ENCODE data around the gene PIAS2. TPM values are rescaled to one million over a fixed set of nuclear protein-coding genes. Genes with fewer than 3 reads are reported as not detected.

Gene PIAS2
- total and polyA plus RNA-seq, 9 of the 15 experiments (the other 6 are each of a cell fraction or from before 2014, with no cell fraction given), result 2.9 to 23.9 (median 12.0) TPM

DNA sequence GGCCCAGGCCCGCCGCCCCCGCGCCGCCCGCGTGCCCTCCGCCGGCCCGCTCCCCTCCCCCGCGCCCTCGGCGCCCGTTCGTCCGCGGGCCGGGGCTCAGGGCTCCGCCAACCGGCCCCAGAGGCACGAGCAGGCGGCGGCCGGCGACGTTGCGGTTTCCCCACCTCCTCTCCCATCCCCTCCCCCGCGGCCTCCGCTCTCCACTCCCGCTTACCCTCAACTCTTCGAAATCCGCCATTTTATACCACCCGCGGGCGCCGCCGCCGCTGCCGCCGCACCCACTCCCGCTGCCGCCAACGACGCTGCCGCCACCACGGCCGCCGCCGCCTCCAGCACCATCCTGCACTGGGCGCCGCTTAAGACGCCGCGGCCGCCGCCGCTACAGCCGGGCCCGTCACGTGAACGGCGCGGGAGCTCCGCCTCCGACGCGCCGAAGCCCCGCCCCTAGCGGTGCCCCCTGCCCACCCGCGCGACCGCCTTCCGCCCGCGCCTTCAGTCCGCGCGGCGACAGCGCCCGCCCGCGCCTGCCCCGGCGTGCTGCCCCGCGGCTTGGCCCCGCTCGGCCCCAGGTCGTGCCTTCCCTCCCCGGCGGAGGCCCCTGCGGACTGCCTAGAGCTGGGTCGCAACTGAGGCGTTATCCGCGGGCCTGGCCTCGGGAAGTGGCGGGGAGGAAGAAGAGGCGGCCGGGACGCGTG, at the start of gene PIAS2, which contains the start of gene KATNAL2 (continued):
- TF ChIP-seq E2F4 (CRISPR knock-in tag; IDR thresholded peaks at IDR 0.05; ENCODE audit: low read depth) (no peak), SOX6 (IDR thresholded peaks at IDR 0.05) (no peak), ZSCAN29 (IDR thresholded peaks at IDR 0.05) (no peak), CEBPG (CRISPR knock-in tag; IDR thresholded peaks at IDR 0.05) (no peak), CEBPG (tag; conservative IDR thresholded peaks at IDR 0.05 in 1 of 2, IDR thresholded peaks at IDR 0.05 in 1 of 2) (no peak), HEY1 (CRISPR knock-in tag; IDR thresholded peaks at IDR 0.05; ENCODE audit: borderline replicate concordance) (no peak), ATF3 (IDR thresholded peaks at IDR 0.05) (no peak), ATF3 (CRISPR knock-in tag; conservative IDR thresholded peaks at IDR 0.05) (no peak), NRF1 (conservative IDR thresholded peaks at IDR 0.05 in 1 of 2, IDR thresholded peaks at IDR 0.05 in 1 of 2) (no peak; a peak in 1 of 4 replicates), CXXC5 (CRISPR knock-in tag; IDR thresholded peaks at IDR 0.05) (peak; percentile 80), SMC3 (conservative IDR thresholded peaks at IDR 0.05; ENCODE audit: insufficient read depth, low read depth, low read length) (no peak), JUND (IDR thresholded peaks at IDR 0.05; ENCODE audit: borderline replicate concordance, low read depth, low read length) (no peak), JUND (tag; IDR thresholded peaks at IDR 0.05; ENCODE audit: borderline replicate concordance, low read depth, low read length) (no peak), POLR2AphosphoS5 (IDR thresholded peaks at IDR 0.05; ENCODE audit: control insufficient read depth, insufficient read depth, low read depth, low read length) (peak; percentile 46; the same call in 1 of the 2 replicates), IRF9 (tag; IDR thresholded peaks at IDR 0.05) (no peak), ELF2 (CRISPR knock-in tag; IDR thresholded peaks at IDR 0.05) (no peak), COPS2 (conservative IDR thresholded peaks at IDR 0.05) (no peak), SAFB (IDR thresholded peaks at IDR 0.05; ENCODE audit: borderline replicate concordance, low read depth, low read length) (0 out of 2 replicates have a peak, but pooled peaks have one; percentile 20), ZNF696 (CRISPR knock-in tag; conservative IDR thresholded peaks at IDR 0.05) (no peak), ZHX1 (conservative IDR thresholded peaks at IDR 0.05; ENCODE audit: low read length) (no peak)
- TF ChIP-seq, protein P1, sequence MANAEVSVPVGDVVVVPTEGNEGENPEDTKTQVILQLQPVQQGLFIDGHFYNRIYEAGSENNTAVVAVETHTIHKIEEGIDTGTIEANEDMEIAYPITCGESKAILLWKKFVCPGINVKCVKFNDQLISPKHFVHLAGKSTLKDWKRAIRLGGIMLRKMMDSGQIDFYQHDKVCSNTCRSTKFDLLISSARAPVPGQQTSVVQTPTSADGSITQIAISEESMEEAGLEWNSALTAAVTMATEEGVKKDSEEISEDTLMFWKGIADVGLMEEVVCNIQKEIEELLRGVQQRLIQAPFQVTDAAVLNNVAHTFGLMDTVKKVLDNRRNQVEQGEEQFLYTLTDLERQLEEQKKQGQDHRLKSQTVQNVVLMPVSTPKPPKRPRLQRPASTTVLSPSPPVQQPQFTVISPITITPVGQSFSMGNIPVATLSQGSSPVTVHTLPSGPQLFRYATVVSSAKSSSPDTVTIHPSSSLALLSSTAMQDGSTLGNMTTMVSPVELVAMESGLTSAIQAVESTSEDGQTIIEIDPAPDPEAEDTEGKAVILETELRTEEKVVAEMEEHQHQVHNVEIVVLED (CRISPR knock-in tag; IDR thresholded peaks at IDR 0.05), result peak; percentile 49; the same call in 1 of the 2 replicates
